HG03442 (cell line): ENCODE results near the gene EREG.
A peak's percentile ranks its signal among the peaks of the same experiment; 100 is the strongest.
"Not testable (repeated sequence)": the region's sequence is repeated elsewhere in the genome, so short reads cannot be mapped to it uniquely, and the experiment has no call there.

Source experiments
- ATAC-seq: cut with Tn5 transposase; IDR thresholded peaks from one replicate; pipeline ENCODE4 v1.9.1; 2021; ENCODE audit warnings: mild to moderate bottlenecking, moderate library complexity; ENCODE audit not compliant: unreplicated experiment

EREG gene

DNA sequence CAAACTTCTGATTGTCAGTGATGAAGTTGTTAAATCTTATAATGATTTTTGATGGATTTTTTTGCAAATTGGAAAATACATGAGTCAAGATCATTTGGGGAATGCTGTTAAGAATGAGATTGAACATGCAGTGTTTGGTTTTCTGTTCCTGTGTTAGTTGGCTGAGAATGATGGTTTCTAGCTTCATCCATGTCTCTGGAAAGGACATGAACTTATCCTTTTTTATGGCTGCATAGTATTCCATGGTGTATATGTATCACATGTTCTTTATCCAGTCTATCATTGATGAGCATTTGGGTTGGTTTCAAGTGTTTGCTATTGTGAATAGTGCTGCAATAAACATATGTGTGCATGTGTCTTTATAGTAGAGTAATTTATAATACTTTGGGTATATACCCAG is 24.5 kb upstream of the EREG start:
- not testable (repeated sequence) for ATAC-seq

- ATAC-seq: no peak
These were observed 20.9 kb upstream of the EREG start for GRCh38 chr4:74344031-74344430.

- ATAC-seq: no peak
These were observed 11.1 kb upstream of the EREG start for GRCh38 chr4:74353858-74354257.

- ATAC-seq: no peak
These were observed 7.0 kb upstream of the EREG start for GRCh38 chr4:74357965-74358364.

DNA sequence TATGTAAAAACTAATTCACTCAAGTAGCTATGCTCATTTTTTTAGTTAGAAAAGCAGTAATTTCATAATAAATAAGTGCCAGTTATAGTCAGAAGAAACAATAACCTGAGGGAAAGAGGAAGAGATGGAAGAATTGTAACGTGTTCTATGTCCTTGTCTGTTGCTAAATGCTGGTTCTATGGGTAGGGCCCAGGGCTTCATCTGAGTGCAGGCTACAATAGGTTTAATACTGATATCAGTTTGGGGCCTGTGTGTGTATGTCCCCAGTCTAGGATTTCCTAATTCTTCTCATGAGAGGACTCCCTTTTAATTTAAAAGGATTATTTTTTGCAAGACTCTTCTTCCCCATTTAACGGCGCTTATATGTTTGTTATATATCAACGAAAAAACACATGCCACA is 3.3 kb upstream of the EREG start:
- ATAC-seq: no peak

GRCh38 chr4:74362347-74362746 is 2.6 kb upstream of the EREG start:
- ATAC-seq: no peak

DNA sequence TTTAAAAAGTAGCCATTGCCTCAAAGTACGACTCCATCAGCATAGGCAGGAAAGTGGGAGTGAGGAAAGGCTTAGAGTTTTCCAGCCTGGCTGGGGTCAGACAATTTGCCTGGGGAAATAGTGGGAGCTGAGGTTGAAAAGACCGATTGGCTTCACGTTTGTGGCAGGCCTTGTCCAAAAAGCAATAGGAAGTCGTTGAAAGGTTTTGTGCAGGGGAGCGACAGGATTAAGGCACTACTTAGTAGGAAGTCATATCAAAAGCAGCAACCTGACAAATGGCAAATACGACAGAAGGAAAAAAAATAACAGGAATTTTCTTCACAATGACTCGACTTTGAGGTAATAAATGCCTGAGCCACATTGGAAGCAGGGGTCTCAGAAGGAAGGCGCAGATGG is 691 bp upstream of the EREG start:
- ATAC-seq: no peak

GRCh38 chr4:74365761-74366160 is 816 bp downstream of the EREG start:
- no peak for ATAC-seq

DNA sequence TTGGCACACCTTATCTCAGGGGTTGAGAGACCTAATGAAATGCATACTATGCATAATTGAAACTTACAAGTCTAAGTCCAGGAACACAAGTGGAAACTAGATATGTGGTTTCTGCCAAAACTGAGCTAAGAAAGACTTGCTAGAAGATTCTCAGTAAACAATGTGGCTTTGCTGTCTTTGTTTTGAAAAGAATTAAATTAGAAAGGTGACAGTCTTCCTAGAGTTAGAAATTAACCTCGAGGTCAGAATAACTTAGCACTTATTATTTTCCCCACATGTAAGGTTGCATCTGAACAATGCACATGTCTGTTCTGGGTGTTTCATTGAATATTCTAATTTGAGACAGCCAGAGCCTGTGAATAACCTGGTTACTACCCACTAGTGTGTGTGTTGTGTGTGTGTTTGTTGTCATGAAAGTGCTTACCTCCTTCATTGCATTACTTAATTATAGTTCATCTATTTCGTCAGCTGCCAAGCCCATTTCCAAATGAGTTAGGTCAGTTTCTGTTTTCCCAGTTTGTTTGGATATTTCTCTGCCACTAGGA is 1.5 kb downstream of the EREG start:
- peak; percentile 32 for ATAC-seq

GRCh38 chr4:74367656-74368290 is 2.8 kb downstream of the EREG start:
- no peak for ATAC-seq

- ATAC-seq: no peak
These were observed 3.7 kb downstream of the EREG start for GRCh38 chr4:74368596-74368995.

GRCh38 chr4:74369855-74370254 is 4.9 kb downstream of the EREG start:
- ATAC-seq: no peak

- ATAC-seq: peak; percentile 90
These were observed 6.0 kb downstream of the EREG start for GRCh38 chr4:74370912-74371311.

- no peak for ATAC-seq
These were observed 9.2 kb downstream of the EREG start for GRCh38 chr4:74374128-74374527.

- ATAC-seq: no peak
These were observed 9.8 kb downstream of the EREG start for GRCh38 chr4:74374561-74375327.

DNA sequence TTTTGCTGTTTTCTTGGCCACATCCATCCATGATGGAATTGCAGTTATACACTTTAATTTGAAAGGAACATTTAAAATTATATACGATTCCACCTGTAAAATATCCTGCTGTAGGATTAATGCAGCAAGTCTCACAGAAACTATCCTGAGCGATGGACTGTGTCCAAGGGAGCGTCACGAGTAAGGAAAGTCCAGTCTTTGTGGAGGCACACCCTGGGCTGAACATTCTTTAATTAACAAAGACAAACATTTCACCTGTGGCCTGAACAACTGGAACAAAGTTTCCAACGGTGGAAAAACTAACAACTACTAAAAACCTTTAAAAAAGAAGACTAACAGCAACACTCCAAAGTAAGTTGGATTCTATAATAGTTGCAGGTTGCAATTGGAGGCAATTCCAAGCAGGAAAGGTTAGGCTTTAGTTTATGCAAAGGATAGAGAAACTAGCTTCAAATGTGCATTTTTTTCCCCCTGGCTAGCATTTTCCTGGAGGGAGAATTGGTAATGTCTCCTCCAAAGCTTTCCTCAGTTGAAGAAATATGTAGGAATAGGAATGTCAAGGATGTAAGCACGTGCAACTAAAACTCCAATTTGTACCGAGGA is 11.0 kb downstream of the EREG start:
- no peak for ATAC-seq

DNA sequence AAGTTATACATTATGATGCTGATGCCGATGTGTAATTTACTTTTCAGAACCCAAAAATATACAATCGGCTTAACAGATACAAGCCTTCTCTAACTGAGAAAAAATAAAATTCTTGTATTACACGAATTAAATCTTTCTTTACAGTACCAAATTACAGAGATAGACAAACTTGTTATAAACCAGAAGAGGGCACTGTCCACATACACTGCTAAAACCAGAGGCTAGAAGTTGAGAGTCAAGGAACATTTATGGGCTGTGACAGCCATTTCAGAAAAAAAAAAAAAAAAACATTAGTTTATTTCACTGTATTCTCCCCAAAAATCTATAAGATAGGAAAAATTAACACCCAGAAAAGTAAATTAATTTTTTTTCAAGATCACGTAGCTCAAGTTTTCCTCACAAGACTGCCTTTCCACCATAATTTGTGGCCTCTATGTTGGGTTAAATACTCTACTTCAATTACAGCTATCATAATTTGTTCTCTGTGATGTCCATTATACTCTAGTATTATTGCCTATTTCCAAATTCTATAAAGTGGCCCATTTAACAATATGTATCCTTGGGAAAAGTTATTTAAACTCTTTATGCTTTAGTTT is 12.0 kb downstream of the EREG start:
- ATAC-seq: peak; percentile 68

DNA sequence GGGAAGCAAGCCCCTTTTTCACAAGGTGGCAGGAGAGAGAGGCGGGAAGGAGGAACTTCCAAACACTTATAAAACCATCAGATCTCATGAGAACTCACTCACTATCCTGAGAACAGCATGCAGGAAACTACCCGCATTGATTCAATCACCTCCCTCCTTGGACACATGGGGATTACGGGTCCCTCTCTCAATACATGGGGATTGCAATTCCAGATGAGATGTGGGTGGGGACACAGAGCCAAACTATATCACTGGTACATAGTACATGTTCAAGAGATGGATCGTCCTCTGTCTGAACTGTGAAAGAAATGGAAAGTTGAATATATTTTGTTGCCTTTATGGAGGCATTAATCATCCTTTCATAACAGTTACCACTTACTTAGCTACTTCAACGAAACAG is 12.8 kb downstream of the EREG start:
- ATAC-seq: no peak

- ATAC-seq: no peak
These were observed 13.6 kb downstream of the EREG start for GRCh38 chr4:74378573-74378972.

DNA sequence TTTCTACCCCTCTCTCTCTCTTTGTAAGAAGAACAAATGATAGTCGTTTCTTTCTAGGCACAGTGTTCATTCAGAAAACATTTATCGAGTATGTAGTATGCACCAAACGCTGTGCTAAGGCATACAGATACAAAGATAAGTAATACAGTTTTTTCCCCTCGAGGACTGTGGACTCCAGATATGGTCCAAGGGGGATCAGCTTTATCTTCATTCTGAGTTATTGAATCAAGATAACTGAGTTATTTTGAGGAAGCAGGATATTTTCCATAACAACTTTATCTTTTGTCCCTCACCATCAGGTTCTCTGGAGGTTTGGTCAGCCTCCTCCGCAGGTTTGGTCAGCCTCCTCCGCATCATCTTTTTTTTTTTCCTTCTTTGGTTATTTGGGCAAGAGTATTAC is 15.0 kb downstream of the EREG start:
- ATAC-seq: no peak

DNA sequence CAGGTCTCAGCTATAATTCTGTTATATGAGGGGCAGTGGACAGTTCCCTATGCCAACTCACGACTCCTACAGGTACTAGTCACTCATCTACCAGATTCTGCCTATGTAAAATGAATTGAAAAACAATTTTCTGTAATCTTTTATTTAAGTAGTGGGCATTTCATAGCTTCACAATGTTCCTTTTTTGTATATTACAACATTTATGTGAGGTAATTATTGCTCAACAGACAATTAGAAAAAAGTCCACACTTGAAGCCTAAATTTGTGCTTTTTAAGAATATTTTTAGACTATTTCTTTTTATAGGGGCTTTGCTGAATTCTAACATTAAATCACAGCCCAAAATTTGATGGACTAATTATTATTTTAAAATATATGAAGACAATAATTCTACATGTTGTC is 20.4 kb downstream of the EREG start:
- ATAC-seq: no peak

DNA sequence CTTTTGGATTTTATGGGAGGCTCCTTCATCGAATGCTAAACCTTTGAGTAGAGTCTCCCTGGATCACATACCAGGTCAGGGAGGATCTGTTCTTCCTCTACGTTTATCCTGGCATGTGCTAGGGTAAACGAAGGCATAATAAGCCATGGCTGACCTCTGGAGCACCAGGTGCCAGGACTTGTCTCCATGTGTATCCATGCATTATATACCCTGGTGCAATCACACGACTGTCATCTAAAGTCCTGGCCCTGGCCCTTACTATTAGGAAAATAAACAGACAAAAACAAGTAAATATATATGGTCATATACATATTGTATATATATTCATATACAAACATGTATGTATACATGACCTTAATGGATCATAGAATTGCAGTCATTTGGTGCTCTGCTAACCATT is 21.2 kb downstream of the EREG start:
- no peak for ATAC-seq
